Hematopoietic multipotent progenitor cell treated with erythropoietin and hydrocortisone succinate and interleukin-3 and kit ligand, for 15 days (in vitro differentiated cells): ENCODE data around the gene PIGR.

Experiments used
- DNase-seq: peaks from one replicate; pipeline ENCODE4 v3.0.0-alpha.2; 2015; ENCODE audit warnings: low spot score

Gene PIGR, protein sequence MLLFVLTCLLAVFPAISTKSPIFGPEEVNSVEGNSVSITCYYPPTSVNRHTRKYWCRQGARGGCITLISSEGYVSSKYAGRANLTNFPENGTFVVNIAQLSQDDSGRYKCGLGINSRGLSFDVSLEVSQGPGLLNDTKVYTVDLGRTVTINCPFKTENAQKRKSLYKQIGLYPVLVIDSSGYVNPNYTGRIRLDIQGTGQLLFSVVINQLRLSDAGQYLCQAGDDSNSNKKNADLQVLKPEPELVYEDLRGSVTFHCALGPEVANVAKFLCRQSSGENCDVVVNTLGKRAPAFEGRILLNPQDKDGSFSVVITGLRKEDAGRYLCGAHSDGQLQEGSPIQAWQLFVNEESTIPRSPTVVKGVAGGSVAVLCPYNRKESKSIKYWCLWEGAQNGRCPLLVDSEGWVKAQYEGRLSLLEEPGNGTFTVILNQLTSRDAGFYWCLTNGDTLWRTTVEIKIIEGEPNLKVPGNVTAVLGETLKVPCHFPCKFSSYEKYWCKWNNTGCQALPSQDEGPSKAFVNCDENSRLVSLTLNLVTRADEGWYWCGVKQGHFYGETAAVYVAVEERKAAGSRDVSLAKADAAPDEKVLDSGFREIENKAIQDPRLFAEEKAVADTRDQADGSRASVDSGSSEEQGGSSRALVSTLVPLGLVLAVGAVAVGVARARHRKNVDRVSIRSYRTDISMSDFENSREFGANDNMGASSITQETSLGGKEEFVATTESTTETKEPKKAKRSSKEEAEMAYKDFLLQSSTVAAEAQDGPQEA

DNA sequence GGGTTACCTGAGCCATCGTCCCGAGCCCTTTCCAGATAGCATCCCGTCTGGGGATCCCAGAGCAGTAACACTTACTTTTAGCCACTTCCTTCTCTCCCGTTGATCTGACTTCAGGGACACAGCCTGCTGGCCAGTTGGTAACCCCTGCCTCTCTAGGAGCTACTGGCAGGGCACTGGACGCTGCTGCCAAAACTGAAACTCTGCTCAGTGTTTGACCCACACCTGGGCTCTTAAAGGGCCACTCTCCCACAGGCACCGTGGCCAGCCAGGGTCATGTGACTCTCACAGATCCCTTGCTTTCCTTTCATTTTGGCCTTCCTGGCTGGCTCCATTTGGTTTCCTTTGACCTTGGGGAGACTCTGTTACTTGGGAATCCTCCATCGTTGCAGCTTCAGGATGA is at the start of gene PIGR:
PIGR (minus strand) TSS at position 206 of the 400 bp plus-strand sequence. CDS start 5,935 bp downstream, outside the sequence.
- DNase-seq: no peak

DNA sequence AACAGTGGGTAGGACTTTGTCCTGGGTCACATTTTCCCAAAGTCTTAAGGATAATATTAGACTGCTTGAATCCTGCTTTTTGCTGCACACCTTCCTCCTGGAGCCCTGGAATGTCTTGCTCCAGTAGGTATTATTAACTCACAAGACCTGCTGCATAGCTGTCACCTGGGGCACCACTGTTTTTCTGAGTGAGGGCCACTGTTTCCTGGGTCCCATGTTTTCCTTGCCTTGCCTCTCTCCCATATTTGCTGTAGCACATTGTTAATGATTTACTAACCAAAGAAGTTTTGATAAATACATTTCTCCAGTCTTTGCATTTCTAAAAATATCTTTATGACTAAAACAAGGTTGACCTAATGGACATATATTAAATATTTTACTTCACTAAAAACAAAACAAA is 46.5 kb upstream of the PIGR start:
- DNase-seq: no peak

DNA sequence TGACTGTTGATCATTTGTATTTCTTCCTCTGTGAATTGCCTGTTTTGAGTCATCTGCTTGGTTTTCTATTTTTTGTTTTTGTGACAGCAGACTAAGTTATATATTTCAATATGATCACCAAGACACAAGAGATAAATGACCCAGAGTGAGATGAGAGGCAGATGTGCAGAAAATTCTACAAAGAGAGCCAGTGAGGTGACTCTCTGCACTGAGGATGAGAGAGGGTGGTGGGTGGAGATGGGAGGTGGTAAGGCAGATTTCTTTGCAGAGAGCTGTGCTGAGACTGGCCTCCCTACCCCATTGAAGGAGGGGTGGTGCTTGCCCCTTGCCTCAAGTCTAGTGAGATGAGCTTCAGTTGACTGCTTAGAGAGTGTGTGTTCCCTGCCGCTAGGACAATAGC is 41.6 kb upstream of the PIGR start:
- DNase-seq: no peak

DNA sequence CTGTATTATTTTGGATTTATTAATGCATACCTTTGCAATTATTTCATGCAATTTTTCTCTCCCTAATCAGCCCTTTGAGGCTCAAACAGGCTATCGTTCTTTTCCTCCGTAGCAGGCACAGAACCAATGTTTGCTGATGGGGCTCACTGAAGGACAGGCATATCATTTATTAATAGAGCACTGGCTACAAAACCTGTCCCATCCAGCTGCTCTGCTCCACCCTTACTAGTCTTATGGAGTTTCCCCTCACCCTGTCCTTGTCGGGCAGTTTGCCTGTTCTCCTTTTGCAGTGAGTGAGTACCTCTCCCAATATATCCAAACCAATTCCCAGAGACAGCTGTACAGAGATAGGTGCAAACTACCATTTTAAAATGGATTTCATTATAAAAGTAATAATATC is 40.6 kb upstream of the PIGR start:
- DNase-seq: no peak

DNA sequence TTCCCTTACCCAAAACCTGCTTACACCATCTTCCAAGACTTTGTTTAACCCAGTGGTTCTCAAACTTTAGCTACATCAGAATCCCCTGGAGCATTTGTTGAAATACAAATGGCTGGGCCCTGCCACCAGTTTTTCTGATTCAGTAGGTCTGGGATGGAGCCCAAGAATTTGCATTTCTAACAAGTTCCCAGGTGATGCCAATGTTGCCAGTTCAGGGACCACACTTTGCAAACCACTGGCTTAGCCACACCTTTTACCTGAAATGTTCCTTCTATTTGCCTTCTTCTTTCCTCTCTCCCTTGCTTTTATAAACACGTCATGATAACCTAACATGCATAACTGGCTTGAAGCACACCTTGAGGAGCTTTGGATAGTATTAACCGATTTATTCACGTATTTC is 40.1 kb upstream of the PIGR start:
- no peak for DNase-seq

DNA sequence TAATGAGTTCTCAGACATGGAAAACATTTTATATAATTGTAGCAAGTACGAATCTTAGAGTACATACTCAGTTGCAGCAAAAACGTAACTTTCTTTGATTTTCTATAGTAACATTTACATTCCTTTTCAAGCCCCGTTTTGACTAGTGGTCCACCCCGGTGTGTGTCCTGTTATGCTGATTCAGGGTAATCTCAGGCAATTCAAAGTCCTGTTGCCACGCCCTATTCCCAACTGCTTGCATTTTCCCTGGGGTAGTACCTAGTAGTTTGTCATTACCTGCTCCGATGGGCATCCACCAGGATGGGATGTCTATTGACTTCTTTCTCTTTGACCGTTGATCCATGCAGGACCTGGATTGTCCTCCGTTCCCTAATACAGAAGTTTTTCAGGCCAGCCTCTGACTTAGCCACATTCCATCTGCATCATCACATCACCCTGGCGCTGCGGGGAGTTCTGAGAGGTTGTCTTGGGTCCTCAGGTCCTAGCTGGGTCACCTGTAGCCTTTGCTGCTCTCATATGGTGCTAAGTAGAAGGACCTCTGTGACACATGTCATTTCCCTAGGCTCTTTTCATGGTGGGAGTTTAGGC is 39.0 kb upstream of the PIGR start:
- DNase-seq: no peak

DNA sequence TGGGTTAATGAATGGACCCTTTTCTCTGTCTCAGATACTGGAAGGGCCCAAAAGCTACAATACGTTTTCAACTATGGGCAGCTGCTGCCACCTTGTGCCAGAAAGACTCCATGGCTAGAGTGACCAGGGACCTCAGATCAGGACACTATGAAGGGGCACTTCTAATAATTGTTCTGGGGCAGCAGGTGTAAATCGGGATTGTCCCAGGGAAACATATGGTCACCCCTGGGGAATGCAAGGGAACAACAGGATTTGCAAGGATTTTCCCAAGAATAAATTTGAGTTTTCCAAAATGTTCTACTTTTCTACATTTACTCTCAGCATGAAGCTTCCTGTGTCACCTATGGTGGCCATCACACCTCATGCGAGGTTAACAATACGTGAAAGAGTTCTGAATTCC is 36.0 kb upstream of the PIGR start:
- peak; percentile 69 for DNase-seq

DNA sequence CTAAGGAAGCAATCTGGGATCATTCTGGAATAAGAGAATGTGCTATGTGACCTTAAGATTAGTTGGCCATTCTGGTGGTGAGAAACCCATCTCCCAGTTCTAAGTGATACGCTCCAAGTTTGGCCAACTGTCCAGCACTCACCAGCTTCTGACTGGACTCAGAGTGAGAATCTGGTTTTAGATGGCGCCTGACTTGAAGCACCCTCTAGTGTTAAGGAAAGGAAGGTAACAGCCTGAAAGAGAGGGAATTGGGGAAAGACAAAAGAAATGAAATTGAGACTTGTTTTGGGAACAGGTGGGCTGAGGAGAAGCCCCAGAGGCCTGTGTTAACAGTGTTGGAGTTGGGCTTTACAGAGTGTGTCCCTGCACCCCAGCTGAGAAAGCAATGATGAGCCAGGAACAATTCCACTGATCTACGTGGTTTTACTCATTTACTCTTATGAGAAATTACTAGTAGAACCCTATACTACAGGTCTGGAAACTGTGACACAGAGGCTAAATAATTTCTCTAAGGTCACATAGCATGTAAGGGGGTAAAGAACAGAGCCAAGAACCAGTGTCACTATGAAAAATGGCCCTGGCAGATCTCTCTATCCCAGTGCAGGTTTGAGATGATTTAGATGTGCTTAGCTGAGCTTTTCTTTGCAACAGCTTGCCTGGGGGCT is 33.2 kb upstream of the PIGR start:
- DNase-seq: no peak

DNA sequence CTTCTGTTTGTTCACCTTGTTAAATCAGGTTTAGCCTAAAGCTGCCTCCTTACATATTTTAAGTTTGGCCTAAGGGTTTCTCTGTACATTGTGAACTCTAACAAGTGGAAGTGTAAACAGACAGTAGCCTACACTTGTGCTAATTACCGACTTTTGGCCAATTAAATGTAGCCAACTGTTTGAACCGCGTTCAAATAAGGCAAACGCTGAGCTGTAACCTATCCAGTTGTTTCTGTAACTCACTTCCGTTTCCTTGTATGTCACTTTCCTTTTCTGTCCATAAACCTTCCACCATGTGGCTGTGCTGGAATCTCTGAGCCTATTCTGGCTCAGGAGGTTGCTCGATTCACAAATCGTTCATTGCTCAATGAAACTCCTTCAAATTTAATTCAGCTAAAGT is 32.0 kb upstream of the PIGR start:
- DNase-seq: no peak

DNA sequence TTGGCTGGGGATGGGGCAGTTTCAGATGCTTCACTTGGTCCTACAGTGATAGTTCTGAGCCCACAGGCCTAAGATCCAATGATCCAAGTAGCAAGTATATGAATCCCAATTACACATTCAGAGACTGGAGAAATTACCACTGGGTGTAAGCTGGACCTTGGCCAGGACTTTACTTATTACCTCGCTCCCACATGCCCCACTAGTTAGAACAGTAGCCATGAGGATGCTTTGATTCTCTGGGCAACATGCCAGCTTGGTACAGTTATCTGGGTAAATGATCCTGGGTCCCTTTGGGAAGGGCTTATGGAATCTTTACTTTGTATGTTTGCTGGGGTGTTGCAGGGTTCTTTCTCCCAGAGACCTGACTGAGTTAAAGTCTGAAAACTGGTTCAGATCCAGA is 29.0 kb upstream of the PIGR start:
- DNase-seq: no peak

DNA sequence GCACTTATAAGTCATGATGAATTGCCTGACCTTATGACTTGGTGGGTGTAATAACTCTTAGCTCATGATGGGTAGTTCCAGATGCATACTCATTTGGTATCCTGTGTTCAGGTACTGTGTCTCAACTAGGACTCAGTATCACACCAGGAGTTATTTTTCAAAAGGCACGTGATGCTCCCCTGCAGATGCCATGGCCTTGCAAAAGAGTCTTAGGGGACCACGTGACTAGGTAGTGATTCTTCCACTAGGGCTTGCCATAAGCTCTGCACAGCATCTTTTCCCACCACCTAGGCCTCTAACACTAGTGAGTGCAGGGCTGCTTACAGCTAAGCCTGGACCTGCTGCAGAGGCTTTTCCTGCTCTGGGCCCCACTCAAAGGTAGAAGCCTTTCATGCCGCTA is 27.9 kb upstream of the PIGR start:
- DNase-seq: no peak

DNA sequence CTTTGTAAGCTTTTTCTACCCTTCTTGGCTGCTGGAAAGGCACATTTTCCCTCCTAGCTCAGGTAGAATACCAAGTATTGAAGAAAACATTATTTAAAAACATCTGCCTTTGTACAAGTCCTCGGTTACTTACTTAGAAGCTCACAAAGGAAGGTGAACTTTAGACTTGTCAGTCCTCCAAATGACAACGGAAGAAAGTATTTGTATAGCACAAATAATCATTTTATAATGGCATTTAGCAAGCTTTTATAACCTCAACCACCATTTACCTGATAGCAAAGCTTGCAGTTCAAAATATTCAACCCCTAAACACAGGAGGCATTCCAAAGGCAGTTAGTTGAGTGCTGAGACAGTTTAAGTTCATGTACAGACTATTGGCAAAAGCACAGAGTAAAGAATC is 26.5 kb upstream of the PIGR start:
- DNase-seq: no peak

DNA sequence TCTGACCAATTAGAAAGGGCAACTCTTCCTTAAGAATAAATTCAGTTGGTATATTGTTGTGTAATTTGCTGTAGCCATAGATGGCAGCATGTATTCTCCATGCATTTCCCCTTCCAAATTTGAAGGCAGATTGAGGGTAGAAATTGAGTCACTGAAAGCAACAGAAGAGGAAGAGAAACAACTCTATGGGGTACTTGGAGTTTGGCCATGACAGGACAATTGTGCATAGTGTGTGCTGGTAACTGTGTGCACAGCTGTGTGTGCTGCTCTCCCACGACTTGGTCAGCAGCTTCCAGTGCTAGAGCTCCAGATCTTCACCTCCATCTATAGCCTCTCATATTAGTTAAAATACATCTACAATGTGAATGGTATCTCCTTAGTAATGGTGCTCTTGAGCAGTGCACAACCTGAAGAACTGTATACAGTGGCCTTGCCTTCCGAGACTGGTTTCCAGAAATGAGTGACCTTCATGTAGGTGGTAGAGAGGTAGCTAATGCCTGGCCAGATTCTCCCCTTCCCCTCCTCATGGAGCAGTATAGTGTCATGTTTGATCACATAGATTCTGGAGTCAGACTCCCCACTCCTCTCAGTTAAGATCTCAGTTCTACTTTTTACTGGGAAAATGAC is 24.9 kb upstream of the PIGR start:
- DNase-seq: no peak

DNA sequence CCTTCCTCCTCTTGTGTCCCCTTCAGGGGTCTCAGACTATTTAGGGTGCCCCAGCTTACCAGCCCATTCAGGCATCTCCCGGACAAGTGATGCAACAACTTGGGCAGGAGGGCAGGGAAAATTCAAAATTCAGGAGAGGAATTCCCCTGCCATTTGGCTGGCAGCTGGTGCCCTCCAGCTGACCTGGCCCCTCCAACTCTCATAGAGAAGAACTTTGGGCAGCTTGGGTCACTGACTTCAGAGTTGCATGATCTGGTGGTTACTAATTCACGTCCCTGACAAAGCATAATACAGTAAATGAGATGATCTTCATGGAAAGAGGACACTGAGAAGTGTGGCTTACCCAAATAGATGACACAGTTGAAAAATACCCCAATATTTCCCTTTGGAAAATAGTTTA is 24.2 kb upstream of the PIGR start, which contains the start of gene FCAMR:
FCAMR (minus strand) TSS at position 15 of the 400 bp plus-strand sequence. CDS start 335 bp downstream, outside the sequence.
- DNase-seq: no peak

DNA sequence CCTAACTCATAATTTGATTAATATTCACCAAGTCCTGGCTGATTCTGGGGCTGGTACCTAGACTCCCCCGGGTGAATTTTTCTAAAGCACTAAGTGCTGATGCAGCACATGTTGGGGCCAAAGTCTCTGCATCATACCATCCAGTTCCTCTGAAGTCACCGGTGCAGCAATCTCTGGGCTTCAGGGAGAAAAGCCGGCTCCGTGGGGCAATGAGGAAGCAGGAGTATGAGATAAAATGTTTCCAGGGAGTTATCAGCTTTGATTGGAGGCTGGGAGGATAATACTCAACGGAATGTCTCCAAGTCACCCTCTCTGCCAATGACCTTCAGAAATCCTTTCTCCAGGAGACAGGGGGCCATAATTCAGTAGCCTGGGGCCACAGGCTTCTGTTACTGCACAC is 22.8 kb upstream of the PIGR start:
- no peak for DNase-seq

DNA sequence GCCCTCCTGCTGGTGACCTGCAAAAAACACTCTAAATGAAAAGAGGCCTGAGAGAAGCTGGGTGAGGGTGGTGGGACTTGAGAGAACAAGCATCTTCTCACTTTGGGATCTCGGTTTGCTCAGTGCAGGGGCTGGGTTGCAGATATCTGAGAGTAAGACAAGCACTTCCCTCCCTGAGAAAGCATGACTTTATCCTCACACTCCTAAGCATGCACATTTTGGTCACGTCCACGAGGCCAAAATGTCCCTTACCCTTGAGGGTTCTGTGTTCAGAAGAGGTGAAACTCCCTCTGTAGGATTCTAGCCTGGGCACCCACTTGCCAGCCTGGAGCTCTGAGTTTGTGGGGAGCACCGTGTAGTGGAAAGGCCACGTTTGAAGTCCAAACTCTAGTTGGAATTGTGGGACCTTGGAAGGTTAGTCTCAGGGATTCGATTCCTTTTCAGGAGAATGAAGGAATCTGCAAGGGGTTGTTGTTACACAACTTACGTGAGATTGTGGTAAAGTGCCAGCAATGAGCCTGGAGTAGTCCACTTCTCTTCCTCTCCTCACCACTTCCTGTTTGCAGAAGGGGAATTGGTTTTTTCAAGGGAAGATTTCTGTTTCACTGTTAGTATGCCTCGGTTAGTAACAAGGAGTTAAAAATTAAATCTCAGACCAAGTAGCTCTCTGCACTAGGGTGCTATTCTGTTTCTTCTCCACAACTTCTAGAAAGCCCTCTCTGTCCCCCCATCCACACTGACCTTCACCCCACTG is 21.0 kb upstream of the PIGR start:
- DNase-seq: no peak

DNA sequence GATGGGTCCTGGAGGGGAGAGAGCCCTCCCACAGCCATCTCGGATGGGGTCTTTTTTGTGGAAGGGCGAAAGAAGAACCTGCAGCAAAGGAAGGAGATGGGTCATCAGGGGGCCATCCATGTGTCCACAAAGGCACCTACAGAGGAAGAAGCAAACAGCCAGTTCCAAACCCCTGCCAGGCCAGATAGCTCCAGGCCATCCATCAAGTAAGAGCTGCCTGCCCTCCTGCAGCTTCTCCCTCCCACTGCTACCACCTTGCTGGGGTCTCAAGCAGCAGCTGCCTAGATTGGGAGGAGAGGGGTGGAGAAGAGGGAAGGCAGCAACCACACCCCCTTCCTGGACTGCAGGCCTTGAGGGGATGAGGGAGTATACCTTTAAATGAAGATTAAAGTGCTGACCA is 19.5 kb upstream of the PIGR start:
- no peak for DNase-seq

DNA sequence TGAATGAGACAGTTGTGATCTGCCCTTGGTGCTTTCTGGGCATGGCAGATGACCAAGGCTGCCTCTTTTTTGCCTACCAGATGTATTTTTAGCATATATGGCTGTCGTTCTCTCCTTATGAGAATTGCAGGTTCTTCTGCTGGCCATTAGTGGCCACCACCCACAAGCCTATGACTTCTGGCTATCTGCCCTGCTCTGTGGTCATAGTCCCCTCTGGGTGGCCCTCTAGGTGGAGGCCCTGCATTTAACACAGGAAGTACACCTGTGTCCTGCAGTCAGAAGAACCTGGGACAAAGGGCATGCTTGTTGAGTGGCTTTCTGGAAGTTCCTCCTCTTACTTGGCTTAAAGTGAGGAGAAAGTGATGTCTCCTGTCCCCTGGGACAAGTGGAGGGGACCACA is 17.5 kb upstream of the PIGR start:
- no peak for DNase-seq

DNA sequence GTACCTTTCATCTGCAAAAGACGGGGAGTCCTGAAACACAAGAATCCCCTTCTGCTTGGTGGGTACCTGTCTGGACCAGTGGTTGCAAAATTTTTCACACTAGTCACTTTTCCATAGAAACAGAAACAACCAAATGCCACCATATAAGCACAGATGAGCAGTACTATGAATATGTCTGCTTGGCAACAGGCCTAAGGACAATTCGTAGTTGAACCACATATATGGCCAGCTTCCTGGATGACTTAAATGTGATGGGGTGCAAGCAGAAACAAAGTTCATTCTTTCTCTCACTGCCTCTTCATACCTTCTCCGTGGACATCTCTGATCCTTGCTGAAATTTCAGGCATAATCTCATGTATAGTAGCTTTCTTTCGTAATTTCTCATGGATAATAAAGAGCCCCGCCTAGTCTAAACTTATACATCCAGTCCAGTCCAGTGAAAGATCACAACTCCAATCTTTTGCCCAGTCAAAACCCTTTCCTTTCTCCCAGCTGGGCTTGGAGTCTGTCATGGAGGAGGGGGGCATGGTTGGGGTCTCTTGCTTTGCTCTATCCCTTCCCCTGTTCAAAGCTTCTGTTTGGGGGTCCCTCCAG is 16.9 kb upstream of the PIGR start:
- no peak for DNase-seq

DNA sequence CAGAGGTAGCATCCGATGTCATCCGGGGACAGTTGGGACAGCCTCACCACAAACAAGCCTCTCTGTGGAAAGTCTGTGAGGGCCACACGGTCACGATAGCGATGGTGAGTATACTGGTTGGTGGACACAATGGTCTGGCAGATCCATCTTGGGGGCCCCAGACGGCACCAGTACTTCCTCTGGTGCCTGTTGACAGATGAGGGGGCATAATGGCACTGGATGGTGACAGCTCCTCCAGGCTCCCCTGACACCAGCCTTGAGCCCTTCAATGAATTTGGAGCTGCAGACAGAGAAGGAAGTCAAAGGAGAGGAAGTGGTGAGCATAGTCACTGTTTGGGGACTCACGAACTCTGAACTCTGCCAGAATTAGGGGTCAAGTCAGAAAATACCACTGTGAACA is 16.0 kb upstream of the PIGR start:
- no peak for DNase-seq

DNA sequence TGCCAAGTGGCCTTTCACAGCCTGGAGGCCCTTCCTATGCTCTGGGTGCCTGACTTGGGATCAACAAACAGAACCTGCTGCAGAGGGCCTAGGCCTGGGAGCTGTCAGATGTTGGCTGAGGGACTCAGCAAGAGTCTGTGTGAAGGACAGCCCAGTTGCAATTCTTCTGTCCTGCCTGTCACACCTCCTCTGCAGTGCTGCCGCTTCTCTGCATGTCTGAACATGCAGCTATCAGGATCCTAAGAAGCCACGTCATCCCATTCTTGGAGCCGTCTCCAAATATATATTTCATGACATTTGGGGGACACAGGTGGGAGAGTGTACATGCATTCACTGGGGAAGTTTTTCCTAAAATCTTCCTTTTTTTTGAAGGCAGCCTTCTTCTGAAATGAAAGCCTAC is 15.4 kb upstream of the PIGR start:
- DNase-seq: no peak
